ENCODE measurements around the gene SETBP1. TPM values are rescaled to one million over a fixed set of nuclear protein-coding genes. Genes with fewer than 3 reads are reported as not detected.
A peak's percentile ranks its signal among the peaks of the same experiment; 100 is the strongest.

Gene SETBP1
- total RNA-seq, 4 donors from 2014 or later: 26.2 to 40.8 (median 33.6) TPM

- Histone ChIP-seq H3K27ac (peak overlapping the region; percentile 52 to 87 (median 68)), H3K4me1 (peaks cover 0 to 31% (median 19%) of the 10 kb centered on the region in 4 donors), H3K9me3 (no peaks in the 10 kb centered on the region), H3K36me3 (peaks cover 0 to 5% (median 0%) of the 10 kb centered on the region in 3 donors), H3K27me3 (no peaks in the 10 kb centered on the region), H3K4me3 (no peak overlapping the region)
- WGBS, 2 donors: 55% methylated on average over 9 of the region's 9 CpGs
- no peak for DNase-seq (ENCODE audit: low spot score in 2 of 2)
- no peak for TF ChIP-seq POLR2A (IDR thresholded peaks at IDR 0.05)
- no peak for TF ChIP-seq CTCF (IDR thresholded peaks at IDR 0.05)
- TF ChIP-seq EP300 (IDR thresholded peaks at IDR 0.05): no peak
Observed at GRCh38 chr18:44709307-44710126, 28.8 kb downstream of the SETBP1 start.

DNA sequence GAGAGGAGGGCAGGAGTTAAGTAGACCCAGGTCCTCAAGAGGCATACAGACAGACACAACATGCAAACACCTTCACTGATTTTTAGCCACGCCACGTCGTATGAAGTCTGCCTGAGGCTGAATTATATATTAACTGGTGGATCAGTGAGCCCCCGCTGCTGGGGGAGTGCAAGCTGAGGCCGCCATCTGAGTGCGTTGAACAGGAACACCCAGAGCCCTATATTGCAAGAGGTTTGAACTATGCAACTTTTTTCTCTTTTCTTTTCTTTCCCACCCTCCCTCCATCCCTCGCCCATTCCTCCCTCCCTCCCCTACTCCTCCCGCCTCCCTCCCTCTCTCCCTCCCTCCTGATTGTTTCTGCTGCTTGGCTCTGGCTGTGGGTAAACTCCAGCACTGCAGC is 30.2 kb downstream of the SETBP1 start:
- H3K36me3 ChIP-seq: peaks cover 0 to 5% (median 0%) of the 10 kb centered on the region in 3 donors
- no peaks in the 10 kb centered on the region for H3K27me3 ChIP-seq
- H3K9me3 ChIP-seq: no peaks in the 10 kb centered on the region
- no peak for DNase-seq (ENCODE audit: low spot score in 2 of 2)
- no peak overlapping the region for H3K4me3 ChIP-seq
- no peak overlapping the region for H3K27ac ChIP-seq
- 88 to 89% methylated on average over 8 of the region's 8 CpGs for WGBS, 2 donors
- H3K4me1 ChIP-seq: peaks cover 0 to 42% (median 19%) of the 10 kb centered on the region in 4 donors
- no peak for TF ChIP-seq EP300 (IDR thresholded peaks at IDR 0.05)
- no peak for TF ChIP-seq CTCF (IDR thresholded peaks at IDR 0.05)
- TF ChIP-seq POLR2A (IDR thresholded peaks at IDR 0.05): no peak

GRCh38 chr18:44712025-44712424 is 31.3 kb downstream of the SETBP1 start:
- TF ChIP-seq POLR2A (IDR thresholded peaks at IDR 0.05) (no peak), CTCF (IDR thresholded peaks at IDR 0.05) (no peak), EP300 (IDR thresholded peaks at IDR 0.05) (no peak)
- peaks cover 0 to 49% (median 19%) of the 10 kb centered on the region in 4 donors for H3K4me1 ChIP-seq
- H3K4me3 ChIP-seq: no peak overlapping the region
- 60 to 62% methylated on average over 2 of the region's 2 CpGs for WGBS, 2 donors
- H3K9me3 ChIP-seq: no peaks in the 10 kb centered on the region
- no peak overlapping the region for H3K27ac ChIP-seq
- peaks cover 0 to 5% (median 0%) of the 10 kb centered on the region in 3 donors for H3K36me3 ChIP-seq
- no peak for DNase-seq (ENCODE audit: low spot score in 2 of 2)
- H3K27me3 ChIP-seq: no peaks in the 10 kb centered on the region

DNA sequence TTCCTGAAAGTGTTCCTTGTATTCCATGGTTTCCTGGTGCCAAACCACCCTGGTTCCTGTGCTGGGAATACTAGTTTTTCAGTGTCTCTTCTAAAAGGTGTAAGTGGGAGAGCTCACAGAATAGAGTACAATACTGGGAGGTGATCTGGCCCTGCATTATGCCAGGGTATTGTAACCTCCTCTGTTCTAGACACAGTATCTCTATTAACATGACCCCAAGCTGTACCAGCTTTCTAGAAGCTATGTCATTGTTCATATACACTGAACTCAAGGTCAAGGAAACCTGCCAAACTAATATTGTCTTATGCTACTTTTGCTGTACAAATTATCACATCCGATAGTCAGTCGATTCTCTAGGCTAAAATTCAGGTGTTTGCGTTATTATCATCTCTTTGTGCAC is 32.7 kb downstream of the SETBP1 start:
- DNase-seq (ENCODE audit: low spot score in 2 of 2): no peak
- WGBS, 2 donors: 94 to 99% methylated on average over 3 of the region's 3 CpGs
- TF ChIP-seq CTCF (IDR thresholded peaks at IDR 0.05) (no peak), POLR2A (IDR thresholded peaks at IDR 0.05) (no peak), EP300 (IDR thresholded peaks at IDR 0.05) (no peak)
- Histone ChIP-seq H3K9me3 (no peaks in the 10 kb centered on the region), H3K4me1 (peaks cover 0 to 36% (median 11%) of the 10 kb centered on the region in 4 donors), H3K27me3 (no peaks in the 10 kb centered on the region), H3K4me3 (no peak overlapping the region), H3K36me3 (peaks cover 0 to 5% (median 0%) of the 10 kb centered on the region in 3 donors), H3K27ac (no peak overlapping the region)

- no peak for TF ChIP-seq EP300 (IDR thresholded peaks at IDR 0.05)
- TF ChIP-seq POLR2A (IDR thresholded peaks at IDR 0.05): no peak
- no peak for TF ChIP-seq CTCF (IDR thresholded peaks at IDR 0.05)
- Histone ChIP-seq H3K27me3 (no peaks in the 10 kb centered on the region), H3K27ac (peak overlapping the region in 2 of 4 donors; percentile 49), H3K4me3 (no peak overlapping the region), H3K36me3 (peaks cover 0 to 5% (median 0%) of the 10 kb centered on the region in 3 donors), H3K4me1 (peaks cover 0 to 27% (median 7%) of the 10 kb centered on the region in 4 donors), H3K9me3 (no peaks in the 10 kb centered on the region)
- 91 to 92% methylated on average over 9 of the region's 9 CpGs for WGBS, 2 donors
- no peak for DNase-seq (ENCODE audit: low spot score in 2 of 2)
Observed at GRCh38 chr18:44714376-44714775, 33.7 kb downstream of the SETBP1 start.
